Measurements from ENCODE around the gene ELOF1.

GRCh38 chr19:11578258-11579142 is 19.5 kb upstream of the ELOF1 start:
- no peak for TF ChIP-seq CTCF (IDR thresholded peaks at IDR 0.05)
- no peak for TF ChIP-seq POLR2A (IDR thresholded peaks at IDR 0.05)
